Body of pancreas (tissue), 4 donors: ENCODE data around the gene OR7G3. TPM values are rescaled to one million over a fixed set of nuclear protein-coding genes. Genes with fewer than 3 reads are reported as not detected.

Source experiments
- ATAC-seq: fragments of 150-250 bp; one replicate; pipeline ENCODE4 v1.9.1; 2016
- DNase-seq, 4 donors: peaks; one replicate each; pipeline ENCODE4 v3.0.0-alpha.2; 2019
- H3K27ac ChIP-seq, 4 donors: fragments of 200-600 bp; sonication (generic); 1 replicate in 3 of 4; 2 replicates in 1 of 4; pipeline versions ENCODE4 v1.5.1 to v1.6.1; 2016 to 2019; ENCODE audit warnings: mild to moderate bottlenecking in 1 of 4, mixed read lengths in 1 of 4, moderate library complexity in 1 of 4
- H3K27me3 ChIP-seq, 2 donors: fragments of 200-600 bp; sonication (generic); one replicate each; pipeline ENCODE4 v1.6.0; 2016; ENCODE audit warnings: mild to moderate bottlenecking in 1 of 2
- H3K36me3 ChIP-seq, 2 donors: fragments of 200-600 bp; sonication (generic); replicated peaks in 1 of 2; 2 replicates each; pipeline ENCODE4 v1.5.1; 2016; ENCODE audit warnings: low read depth in 2 of 2; ENCODE audit not compliant: insufficient read depth in 1 of 2
- H3K4me1 ChIP-seq: fragments of 200-600 bp; sonication (generic); one replicate; pipeline ENCODE4 v1.6.0; 2016
- H3K4me3 ChIP-seq, 2 donors: fragments of 200-600 bp; sonication (generic); 1 replicate in 1 of 2; 2 replicates in 1 of 2; pipeline ENCODE4 v1.5.1; 2016 to 2019
- H3K9me3 ChIP-seq, 3 donors: fragments of 200-600 bp; sonication (generic); 1 replicate in 2 of 3; 2 replicates in 1 of 3; pipeline ENCODE4 v1.5.1; 2016
- POLR2A ChIP-seq, 3 donors: fragments of 450-650 bp; IDR thresholded peaks; one replicate each; pipeline ENCODE4 v1.6.1; 2016; ENCODE audit warnings: antibody characterized with exemption in 3 of 3, mild to moderate bottlenecking in 2 of 3
- WGBS, 2 donors: methylation state at CpG; one replicate each; pipeline ENCODE4 v1.1.5; 2017; 5-methylcytosine and 5-hydroxymethylcytosine counted together
- intact Hi-C: fragments of 100-400 bp; cut with DNase I; formaldehyde crosslinking; loops from one replicate; pipeline ENCODE4 v1.15.1; 2023
- total RNA-seq, 2 donors: library from RNA; depleted of rRNA; stranded (reverse); fragments of >200 nt; gene quantifications; one replicate each; pipeline ENCODE4 v1.1.0, GENCODE V29; 2016
- TF ChIP-seq, protein P1 (sequence below), 7 experiments: fragments of 450-650 bp in 4 of 7; fragments of 200-600 bp in 3 of 7; sonication (generic) in 3 of 7; IDR thresholded peaks; one replicate each; pipeline ENCODE4 v1.5.1; 2016 to 2019; ENCODE audit warnings: antibody characterized with exemption in 7 of 7

OR7G3 gene
- total RNA-seq, 2 donors from 2014 or later, result not detected

DNA sequence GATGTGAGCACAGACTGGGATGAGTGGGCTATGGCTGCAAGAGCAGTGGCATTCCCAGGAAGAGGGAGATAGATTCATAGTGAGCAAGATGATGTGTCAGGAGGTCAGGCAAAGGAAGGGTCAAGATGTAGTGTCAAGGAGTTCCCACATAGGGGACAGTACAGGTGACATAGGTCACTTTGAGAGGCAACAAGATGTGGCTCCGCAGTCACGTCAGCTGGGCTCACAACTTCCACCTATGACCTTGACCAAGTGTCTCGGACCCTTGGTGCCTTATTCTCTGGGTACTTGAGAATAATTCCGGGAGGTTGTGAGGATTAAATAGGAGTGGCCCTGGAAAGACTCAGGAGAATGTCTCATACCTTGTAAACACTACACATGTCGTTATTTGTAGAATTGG, 23.9 kb upstream of the OR7G3 start:
- no peak for ATAC-seq
- H3K9me3 ChIP-seq, result peaks cover 0 to 4% (median 0%) of the 10 kb centered on the region in 3 donors
- H3K27me3 ChIP-seq, result no peaks in the 10 kb centered on the region
- intact Hi-C loops, result no loop called here
- no peak for TF ChIP-seq POLR2A (IDR thresholded peaks at IDR 0.05)
- TF ChIP-seq, protein P1, sequence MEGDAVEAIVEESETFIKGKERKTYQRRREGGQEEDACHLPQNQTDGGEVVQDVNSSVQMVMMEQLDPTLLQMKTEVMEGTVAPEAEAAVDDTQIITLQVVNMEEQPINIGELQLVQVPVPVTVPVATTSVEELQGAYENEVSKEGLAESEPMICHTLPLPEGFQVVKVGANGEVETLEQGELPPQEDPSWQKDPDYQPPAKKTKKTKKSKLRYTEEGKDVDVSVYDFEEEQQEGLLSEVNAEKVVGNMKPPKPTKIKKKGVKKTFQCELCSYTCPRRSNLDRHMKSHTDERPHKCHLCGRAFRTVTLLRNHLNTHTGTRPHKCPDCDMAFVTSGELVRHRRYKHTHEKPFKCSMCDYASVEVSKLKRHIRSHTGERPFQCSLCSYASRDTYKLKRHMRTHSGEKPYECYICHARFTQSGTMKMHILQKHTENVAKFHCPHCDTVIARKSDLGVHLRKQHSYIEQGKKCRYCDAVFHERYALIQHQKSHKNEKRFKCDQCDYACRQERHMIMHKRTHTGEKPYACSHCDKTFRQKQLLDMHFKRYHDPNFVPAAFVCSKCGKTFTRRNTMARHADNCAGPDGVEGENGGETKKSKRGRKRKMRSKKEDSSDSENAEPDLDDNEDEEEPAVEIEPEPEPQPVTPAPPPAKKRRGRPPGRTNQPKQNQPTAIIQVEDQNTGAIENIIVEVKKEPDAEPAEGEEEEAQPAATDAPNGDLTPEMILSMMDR (IDR thresholded peaks at IDR 0.05), result no peak
- no peak overlapping the region for H3K27ac ChIP-seq
- H3K4me3 ChIP-seq, result no peak overlapping the region
- DNase-seq, result no peak
- peaks cover 0 to 5% of the 10 kb centered on the region in 2 donors for H3K36me3 ChIP-seq
- H3K4me1 ChIP-seq, result no peaks in the 10 kb centered on the region
- 95 to 98% methylated on average over 5 of the region's 5 CpGs for whole genome bisulfite sequencing, 2 donors

DNA sequence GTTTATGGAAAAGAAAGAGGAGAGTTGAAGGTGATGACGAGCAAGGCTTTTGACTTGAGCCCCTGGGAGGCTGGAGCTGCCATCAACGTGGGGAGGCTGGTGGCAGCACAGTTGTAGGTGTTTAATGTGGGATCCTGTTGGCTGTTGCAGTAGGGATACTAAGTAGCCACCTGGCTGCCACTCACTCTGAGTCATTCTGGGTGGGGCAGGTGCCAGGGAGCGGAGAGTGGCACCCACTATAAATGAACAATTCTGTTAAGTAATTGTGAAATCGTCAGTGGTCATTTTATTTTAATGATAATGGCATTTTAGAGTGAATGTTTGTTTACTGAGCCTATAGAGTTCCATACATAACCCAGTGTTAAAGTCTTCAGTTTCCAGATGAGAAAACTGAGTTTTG, 23.2 kb upstream of the OR7G3 start:
- Histone ChIP-seq H3K27me3 (no peaks in the 10 kb centered on the region), H3K27ac (no peak overlapping the region), H3K4me3 (no peak overlapping the region), H3K4me1 (no peaks in the 10 kb centered on the region), H3K36me3 (peaks cover 0 to 5% of the 10 kb centered on the region in 2 donors), H3K9me3 (peaks cover 0 to 7% (median 0%) of the 10 kb centered on the region in 3 donors)
- ATAC-seq (no peak), DNase-seq (no peak)
- 89 to 94% methylated on average over 4 of the region's 4 CpGs for WGBS, 2 donors
- intact Hi-C loops, result no loop called here
- TF ChIP-seq, protein P1 (IDR thresholded peaks at IDR 0.05), result no peak
- TF ChIP-seq POLR2A (IDR thresholded peaks at IDR 0.05), result no peak

DNA sequence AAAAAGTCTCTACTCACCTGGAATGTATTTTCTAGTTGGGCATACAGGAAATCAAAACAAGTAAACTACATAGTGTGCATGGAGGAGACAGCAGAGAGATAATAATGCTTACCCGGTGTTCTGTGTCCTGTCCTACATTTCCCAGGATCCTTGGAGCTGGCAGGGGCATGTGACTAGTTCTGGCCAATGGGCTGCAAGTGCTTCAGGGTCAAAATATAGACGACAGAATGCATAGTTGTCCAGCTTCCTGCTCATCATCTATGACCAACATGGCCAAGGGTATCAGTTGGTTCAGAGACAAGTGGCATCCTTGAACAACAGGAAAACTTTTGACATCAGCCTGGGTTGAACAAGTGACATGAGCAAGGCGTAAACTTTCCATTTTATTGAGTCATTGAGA, 21.9 kb upstream of the OR7G3 start:
- Histone ChIP-seq H3K4me3 (no peak overlapping the region), H3K9me3 (peaks cover 0 to 12% (median 0%) of the 10 kb centered on the region in 3 donors), H3K27ac (no peak overlapping the region), H3K27me3 (no peaks in the 10 kb centered on the region), H3K36me3 (peaks cover 0 to 5% of the 10 kb centered on the region in 2 donors), H3K4me1 (no peaks in the 10 kb centered on the region)
- TF ChIP-seq, protein P1 (IDR thresholded peaks at IDR 0.05), result no peak
- TF ChIP-seq POLR2A (IDR thresholded peaks at IDR 0.05), result no peak
- no peak for DNase-seq
- intact Hi-C loops, result no loop called here
- WGBS, 2 donors, result 96 to 97% methylated on average over 3 of the region's 3 CpGs
- ATAC-seq, result no peak

DNA sequence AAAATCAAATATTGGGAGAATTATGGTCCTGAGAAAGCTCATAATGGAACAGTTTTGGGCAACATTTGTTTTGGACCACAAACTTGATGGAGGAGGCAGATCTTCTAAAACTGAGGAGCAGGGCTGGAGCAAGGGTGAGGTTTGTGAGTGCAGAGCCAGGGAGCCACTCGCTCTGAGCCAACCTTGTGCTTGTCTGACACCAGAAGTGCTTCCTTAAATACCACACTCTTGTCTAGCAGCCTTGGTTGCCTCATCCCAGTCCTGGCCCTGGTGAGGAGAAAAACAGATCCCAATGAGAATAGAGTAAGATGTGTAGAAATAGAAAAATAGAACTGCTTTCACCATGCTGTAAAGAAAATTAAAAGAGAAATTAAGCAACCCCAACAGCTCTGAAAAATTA, 20.1 kb upstream of the OR7G3 start:
- intact Hi-C loops, result no loop called here
- no peak for TF ChIP-seq POLR2A (IDR thresholded peaks at IDR 0.05)
- TF ChIP-seq, protein P1 (IDR thresholded peaks at IDR 0.05), result no peak
- H3K9me3 ChIP-seq, result peaks cover 0 to 8% (median 0%) of the 10 kb centered on the region in 3 donors
- no peak overlapping the region for H3K4me3 ChIP-seq
- no peaks in the 10 kb centered on the region for H3K36me3 ChIP-seq
- ATAC-seq, result no peak
- DNase-seq, result no peak
- no peak overlapping the region for H3K27ac ChIP-seq
- H3K27me3 ChIP-seq, result no peaks in the 10 kb centered on the region
- 90 to 100% methylated on average over 1 of the region's 1 CpG for WGBS, 2 donors
- peaks cover 8% of the 10 kb centered on the region for H3K4me1 ChIP-seq

DNA sequence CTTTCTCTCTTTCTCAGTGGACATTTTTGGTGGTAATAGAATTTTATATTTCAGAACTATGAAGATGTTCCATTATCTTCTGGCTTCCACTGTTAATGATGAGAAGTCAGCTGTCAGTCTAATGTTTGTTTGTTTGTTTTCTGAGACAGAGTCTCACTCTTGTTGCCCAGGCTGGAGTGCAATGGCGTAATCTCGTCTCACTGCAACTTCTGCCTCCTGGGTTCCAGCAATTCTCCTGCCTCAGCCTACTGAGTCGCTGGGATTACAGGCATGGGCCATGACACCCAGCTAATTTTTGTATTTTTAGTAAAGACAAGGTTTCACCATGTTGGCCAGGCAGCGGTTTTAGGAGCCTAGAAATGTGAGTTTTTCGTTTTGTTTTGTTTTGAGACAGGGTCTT, 18.2 kb upstream of the OR7G3 start:
- H3K36me3 ChIP-seq, result no peaks in the 10 kb centered on the region
- peaks cover 18% of the 10 kb centered on the region for H3K4me1 ChIP-seq
- no peak overlapping the region for H3K4me3 ChIP-seq
- no peak for ATAC-seq
- no peaks in the 10 kb centered on the region for H3K27me3 ChIP-seq
- no peak for DNase-seq
- intact Hi-C loops, result no loop called here
- 95 to 98% methylated on average over 5 of the region's 5 CpGs for WGBS, 2 donors
- TF ChIP-seq, protein P1 (IDR thresholded peaks at IDR 0.05), result no peak
- no peak for TF ChIP-seq POLR2A (IDR thresholded peaks at IDR 0.05)
- H3K27ac ChIP-seq, result no peak overlapping the region
- peaks cover 0 to 8% (median 0%) of the 10 kb centered on the region in 3 donors for H3K9me3 ChIP-seq
